Kidney glomerular epithelial cell (primary cell): ENCODE data around the gene DHRSX.
"Not testable (repeated sequence)": the region's sequence is repeated elsewhere in the genome, so short reads cannot be mapped to it uniquely, and the experiment has no call there.

Experiments
- DNase-seq: peaks from one replicate; lab custom pipeline; 2025; lab: John Stamatoyannopoulos, UW

The DHRSX gene

GRCh38 chrX:2315434-2315833 is 185.3 kb downstream of the DHRSX start:
- DNase-seq = no peak

GRCh38 chrX:2314831-2315365 is 185.9 kb downstream of the DHRSX start:
- no peak for DNase-seq

GRCh38 chrX:2313864-2314640 is 186.7 kb downstream of the DHRSX start:
- DNase-seq = no peak

GRCh38 chrX:2312061-2312591 is 188.7 kb downstream of the DHRSX start:
- DNase-seq = not testable (repeated sequence)

GRCh38 chrX:2311501-2311900 is 189.3 kb downstream of the DHRSX start:
- DNase-seq = no peak

- no peak for DNase-seq
Measured at GRCh38 chrX:2301901-2302300, 198.9 kb downstream of the DHRSX start.

GRCh38 chrX:2299871-2300270 is 200.9 kb downstream of the DHRSX start:
- no peak for DNase-seq

GRCh38 chrX:2286731-2287130 is 214.0 kb downstream of the DHRSX start:
- no peak for DNase-seq

- no peak for DNase-seq
Measured at GRCh38 chrX:2284601-2285000, 216.2 kb downstream of the DHRSX start.

GRCh38 chrX:2284133-2284532 is 216.6 kb downstream of the DHRSX start:
- DNase-seq = no peak

GRCh38 chrX:2283111-2283859 is 217.5 kb downstream of the DHRSX start:
- no peak for DNase-seq

- no peak for DNase-seq
Measured at GRCh38 chrX:2282490-2283090, 218.2 kb downstream of the DHRSX start.

- no peak for DNase-seq
Measured at GRCh38 chrX:2272337-2272736, 228.4 kb downstream of the DHRSX start.

GRCh38 chrX:2271595-2271994 is 229.2 kb downstream of the DHRSX start:
- DNase-seq = not testable (repeated sequence)

- DNase-seq = not testable (repeated sequence)
Measured at GRCh38 chrX:2270783-2271182, 230.0 kb downstream of the DHRSX start.

GRCh38 chrX:2267890-2268289 is 232.9 kb downstream of the DHRSX start:
- no peak for DNase-seq

- no peak for DNase-seq
Measured at GRCh38 chrX:2266445-2267349, 234.1 kb downstream of the DHRSX start.

GRCh38 chrX:2265658-2266444 is 234.9 kb downstream of the DHRSX start:
- DNase-seq = not testable (repeated sequence)

GRCh38 chrX:2264179-2265030 is 236.4 kb downstream of the DHRSX start:
- DNase-seq = no peak

- DNase-seq = no peak
Measured at GRCh38 chrX:2263203-2263602, 237.6 kb downstream of the DHRSX start.
